DND-41 (cell line): ENCODE results near the gene VAV3.

Experiments used
- ATAC-seq: fragments of 200-7000 bp; cut with Tn5 transposase; 3 replicates; pipeline ENCODE4 v1.9.1; 2021; ENCODE audit warnings: low read depth; ENCODE audit not compliant: insufficient read depth
- DNase-seq: peaks from one replicate; pipeline ENCODE4 v3.0.0-alpha.2; 2020
- H2AFZ ChIP-seq: 2 replicates; pipeline ENCODE4 v1.6.0; 2012; ENCODE audit warnings: low read depth, low read length
- H3K27ac ChIP-seq: 2 replicates; pipeline ENCODE4 v1.5.1; 2012; ENCODE audit warnings: low read length, inconsistent platforms
- H3K27me3 ChIP-seq: fragments of 200-600 bp; sonication (generic); 2 replicates; pipeline ENCODE4 v1.6.0; 2012; ENCODE audit warnings: low read length, mild to moderate bottlenecking, inconsistent platforms; ENCODE audit not compliant: insufficient read depth, poor library complexity
- H3K36me3 ChIP-seq: 2 replicates; pipeline ENCODE4 v1.5.1; 2012; ENCODE audit warnings: low read length, inconsistent platforms; ENCODE audit not compliant: insufficient read depth
- H3K4me1 ChIP-seq: 2 replicates; pipeline ENCODE4 v1.5.1; 2012; ENCODE audit warnings: mild to moderate bottlenecking, low read length; ENCODE audit not compliant: insufficient read depth
- H3K4me2 ChIP-seq: 2 replicates; pipeline ENCODE4 v1.6.0; 2012; ENCODE audit warnings: mild to moderate bottlenecking, moderate library complexity, low read length, inconsistent platforms; ENCODE audit not compliant: insufficient read depth
- H3K4me3 ChIP-seq, 2 experiments: fragments of 200-600 bp in 1 of 2; shearing (Covaris generic) in 1 of 2; 2 replicates each; pipeline ENCODE4 v1.5.1; 2012 to 2016; ENCODE audit warnings: inconsistent platforms in 2 of 2, low read length in 2 of 2, mild to moderate bottlenecking in 2 of 2, low read depth in 1 of 2, moderate library complexity in 1 of 2
- H3K79me2 ChIP-seq: 2 replicates; pipeline ENCODE4 v1.6.0; 2012; ENCODE audit warnings: low read length, inconsistent platforms; ENCODE audit not compliant: insufficient read depth
- H3K9ac ChIP-seq: 2 replicates; pipeline ENCODE4 v1.6.0; 2012; ENCODE audit warnings: low read depth, mild to moderate bottlenecking, inconsistent platforms, low read length, moderate library complexity
- H3K9me3 ChIP-seq: 2 replicates; pipeline ENCODE4 v1.5.1; 2012; ENCODE audit warnings: low read length, moderate library complexity, mild to moderate bottlenecking, inconsistent platforms; ENCODE audit not compliant: insufficient read depth, severe bottlenecking
- H4K20me1 ChIP-seq: 2 replicates; pipeline ENCODE4 v1.6.0; 2012; ENCODE audit warnings: low read length; ENCODE audit not compliant: insufficient read depth
- CTCF ChIP-seq: IDR thresholded peaks from 2 replicates; pipeline ENCODE4 v1.5.1; 2012; ENCODE audit warnings: borderline replicate concordance, low read length, moderate library complexity, mild to moderate bottlenecking; ENCODE audit not compliant: poor library complexity, severe bottlenecking; ENCODE audit errors: extremely low read depth
- EZH2 ChIP-seq: IDR thresholded peaks from 3 replicates; pipeline ENCODE4 v1.6.1; 2012; ENCODE audit warnings: borderline replicate concordance, low read depth, mild to moderate bottlenecking, moderate library complexity, low read length, inconsistent platforms; ENCODE audit not compliant: severe bottlenecking

VAV3 gene

GRCh38 chr1:107533436-107533835 is 431.5 kb downstream of the VAV3 start:
- Histone ChIP-seq H3K9me3 (no peaks in the 10 kb centered on the region), H3K9ac (no peak overlapping the region), H2AFZ (no peak overlapping the region), H4K20me1 (no peaks in the 10 kb centered on the region), H3K36me3 (no peaks in the 10 kb centered on the region), H3K4me1 (peaks cover 5% of the 10 kb centered on the region), H3K4me3 (no peak overlapping the region), H3K27ac (no peak overlapping the region), H3K27me3 (no peaks in the 10 kb centered on the region), H3K79me2 (no peaks in the 10 kb centered on the region), H3K4me2 (no peak overlapping the region)
- TF ChIP-seq EZH2 = no peak
- no peak for TF ChIP-seq CTCF
- DNase-seq (no peak), ATAC-seq (no peak)

GRCh38 chr1:107532318-107532717 is 432.7 kb downstream of the VAV3 start:
- no peak overlapping the region for H3K9ac ChIP-seq
- no peaks in the 10 kb centered on the region for H4K20me1 ChIP-seq
- no peak overlapping the region for H3K4me2 ChIP-seq
- no peak overlapping the region for H3K4me3 ChIP-seq
- H3K79me2 ChIP-seq = no peaks in the 10 kb centered on the region
- H3K27me3 ChIP-seq = no peaks in the 10 kb centered on the region
- TF ChIP-seq EZH2 = no peak
- no peak for TF ChIP-seq CTCF
- H3K36me3 ChIP-seq = no peaks in the 10 kb centered on the region
- H3K4me1 ChIP-seq = peaks cover 6% of the 10 kb centered on the region
- ATAC-seq (no peak), DNase-seq (no peak)
- no peaks in the 10 kb centered on the region for H3K9me3 ChIP-seq
- H2AFZ ChIP-seq = no peak overlapping the region
- no peak overlapping the region for H3K27ac ChIP-seq

GRCh38 chr1:107531065-107531908 is 433.7 kb downstream of the VAV3 start:
- H3K4me2 ChIP-seq = no peak overlapping the region
- peaks cover 12% of the 10 kb centered on the region for H3K4me1 ChIP-seq
- H3K27ac ChIP-seq = no peak overlapping the region
- H3K4me3 ChIP-seq = no peak overlapping the region
- H4K20me1 ChIP-seq = no peaks in the 10 kb centered on the region
- no peaks in the 10 kb centered on the region for H3K79me2 ChIP-seq
- no peak overlapping the region for H2AFZ ChIP-seq
- no peak for TF ChIP-seq CTCF
- no peak for TF ChIP-seq EZH2
- H3K9ac ChIP-seq = no peak overlapping the region
- no peaks in the 10 kb centered on the region for H3K27me3 ChIP-seq
- no peaks in the 10 kb centered on the region for H3K36me3 ChIP-seq
- ATAC-seq = no peak
- DNase-seq = no peak
- no peaks in the 10 kb centered on the region for H3K9me3 ChIP-seq

GRCh38 chr1:107530543-107530942 is 434.4 kb downstream of the VAV3 start:
- Histone ChIP-seq H4K20me1 (no peaks in the 10 kb centered on the region), H3K27me3 (no peaks in the 10 kb centered on the region), H3K36me3 (no peaks in the 10 kb centered on the region), H3K4me3 (no peak overlapping the region), H3K9ac (no peak overlapping the region), H3K4me2 (no peak overlapping the region), H3K27ac (no peak overlapping the region), H3K4me1 (peaks cover 19% of the 10 kb centered on the region), H3K79me2 (no peaks in the 10 kb centered on the region), H2AFZ (no peak overlapping the region), H3K9me3 (no peaks in the 10 kb centered on the region)
- TF ChIP-seq EZH2 (no peak), CTCF (no peak)
- ATAC-seq (no peak), DNase-seq (no peak)
